ENCODE results near the gene ACSL3.

GRCh38 chr2:222922019-222922800, 61.4 kb downstream of the ACSL3 start:
- TF ChIP-seq EZH2 (IDR thresholded peaks at IDR 0.05; ENCODE audit: borderline replicate concordance, insufficient read depth, low read depth, low read length, poor library complexity, severe bottlenecking) (no peak), CTCF (IDR thresholded peaks at IDR 0.05) (no peak)
